BLaER1 treated with 17β-estradiol and CSF1 and Interleukin-3, amounts not matched to agents 10 nM and 100 nM (cell line): Measurements from ENCODE around the gene YAF2.
A peak's percentile ranks its signal among the peaks of the same experiment; 100 is the strongest.
"Not testable (repeated sequence)": the region's sequence is repeated elsewhere in the genome, so short reads cannot be mapped to it uniquely, and the experiment has no call there.

Experiments
- H3K27ac ChIP-seq, 11 experiments: shearing (Covaris generic); formaldehyde crosslinking; 2 replicates each; pipeline ENCODE4 v1.8.1; 2022
- H3K27me3 ChIP-seq, 11 experiments: shearing (Covaris generic); formaldehyde crosslinking; 2 replicates each; pipeline ENCODE4 v1.8.1; 2022
- H3K36me3 ChIP-seq, 11 experiments: shearing (Covaris generic); formaldehyde crosslinking; 2 replicates each; pipeline ENCODE4 v1.8.1; 2022
- H3K4me1 ChIP-seq, 10 experiments: shearing (Covaris generic); formaldehyde crosslinking; 2 replicates each; pipeline ENCODE4 v1.8.1; 2022
- H3K4me2 ChIP-seq, 11 experiments: shearing (Covaris generic); formaldehyde crosslinking; 2 replicates each; pipeline ENCODE4 v1.8.1; 2022
- H3K4me3 ChIP-seq, 10 experiments: shearing (Covaris generic); formaldehyde crosslinking; 2 replicates each; pipeline ENCODE4 v1.8.1; 2022
- H3K9ac ChIP-seq, 11 experiments: shearing (Covaris generic); formaldehyde crosslinking; 2 replicates each; pipeline ENCODE4 v1.8.1; 2022
- H3K9me3 ChIP-seq, 11 experiments: shearing (Covaris generic); formaldehyde crosslinking; replicated peaks in 1 of 11; 2 replicates each; pipeline ENCODE4 v1.8.1; 2022
- H4K20me1 ChIP-seq, 11 experiments: shearing (Covaris generic); formaldehyde crosslinking; 2 replicates each; pipeline ENCODE4 v1.8.1; 2022
- Cebpa-rat ChIP-seq, 11 experiments: shearing (Covaris generic); IDR thresholded peaks; 2 replicates each; pipeline ENCODE4 v1.8.1; 2022

Gene YAF2

DNA sequence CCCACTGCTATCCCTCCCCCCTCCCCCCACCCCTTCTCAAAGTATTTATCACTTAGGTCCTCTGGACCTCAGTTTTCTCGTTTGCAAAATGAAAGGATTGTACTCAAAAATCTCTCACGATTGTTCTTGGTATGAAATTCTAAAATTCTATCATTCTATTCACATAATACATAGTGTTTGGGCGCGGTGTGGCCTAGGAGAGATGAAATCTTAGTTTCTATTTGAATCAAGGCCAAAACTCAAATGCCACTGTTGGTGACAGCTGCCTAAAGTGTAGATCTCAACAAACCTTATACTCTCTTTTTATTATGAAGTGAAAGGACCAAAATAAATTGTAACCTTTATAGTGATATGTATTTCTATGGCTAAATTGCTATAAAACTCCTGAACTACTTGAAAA is 23.7 kb upstream of the YAF2 start:
- Histone ChIP-seq H3K9me3 (peaks cover 0 to 2% (median under 1%) of the 10 kb centered on the region in 11 experiments; a peak in 6 of 22 replicates), H3K36me3 (no peaks in the 10 kb centered on the region), H3K9ac (no peak overlapping the region), H3K4me3 (no peak overlapping the region), H3K27ac (no peak overlapping the region), H4K20me1 (no peaks in the 10 kb centered on the region), H3K27me3 (no peaks in the 10 kb centered on the region), H3K4me1 (no peaks in the 10 kb centered on the region), H3K4me2 (no peak overlapping the region)
- no peak for TF ChIP-seq Cebpa-rat (IDR thresholded peaks at IDR 0.05)

DNA sequence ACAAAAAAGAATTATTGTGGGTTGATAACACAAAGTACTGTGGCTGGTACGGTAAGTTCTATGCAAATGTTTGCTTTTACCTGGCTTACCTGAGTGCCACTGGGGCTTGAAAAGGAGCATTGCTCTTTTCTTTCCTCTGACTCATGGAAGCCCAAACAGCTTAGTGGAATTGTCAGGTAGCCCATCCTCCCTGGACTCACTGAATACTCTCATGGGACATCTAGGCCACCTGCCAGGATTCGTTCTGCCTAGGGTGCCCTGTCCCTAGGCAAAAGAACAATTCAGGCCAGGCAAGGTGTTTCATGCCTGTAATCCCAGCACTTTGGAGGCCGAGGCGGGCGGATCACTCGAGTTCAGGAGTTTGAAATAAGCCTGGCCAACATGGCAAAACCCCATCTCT is 22.5 kb upstream of the YAF2 start:
- Histone ChIP-seq H3K4me1 (no peaks in the 10 kb centered on the region), H3K4me3 (no peak overlapping the region), H3K9me3 (no peaks in the 10 kb centered on the region), H3K27me3 (no peaks in the 10 kb centered on the region), H4K20me1 (no peaks in the 10 kb centered on the region), H3K4me2 (no peak overlapping the region), H3K9ac (no peak overlapping the region), H3K27ac (no peak overlapping the region), H3K36me3 (no peaks in the 10 kb centered on the region)
- TF ChIP-seq Cebpa-rat (IDR thresholded peaks at IDR 0.05): no peak

DNA sequence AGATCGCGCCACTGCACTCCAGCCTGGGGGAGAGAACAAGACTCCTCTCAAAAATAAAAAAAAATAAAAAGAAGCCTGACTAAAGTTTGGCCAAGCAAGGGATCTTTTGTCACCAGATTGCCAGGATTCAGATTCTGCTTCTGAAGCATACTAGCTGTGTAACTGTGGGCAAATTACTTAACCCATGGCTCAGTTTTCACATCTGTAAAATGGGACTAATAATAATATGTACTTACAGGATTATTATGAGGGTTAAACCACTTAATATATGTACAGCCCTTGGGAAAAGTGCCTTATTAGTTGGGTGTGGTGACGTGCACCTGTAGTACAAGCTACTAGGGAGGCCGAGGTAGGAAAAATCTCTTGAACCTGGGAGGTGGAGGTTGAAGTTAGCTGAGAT is 21.7 kb upstream of the YAF2 start:
- no peaks in the 10 kb centered on the region for H4K20me1 ChIP-seq
- no peak overlapping the region for H3K4me3 ChIP-seq
- no peaks in the 10 kb centered on the region for H3K27me3 ChIP-seq
- no peak for TF ChIP-seq Cebpa-rat (IDR thresholded peaks at IDR 0.05)
- 0 out of 22 replicates have a peak, but pooled peaks cover 0 to 3% (median 0%) of the 10 kb centered on the region in 11 experiments for H3K9me3 ChIP-seq
- H3K4me2 ChIP-seq: no peak overlapping the region
- H3K36me3 ChIP-seq: no peaks in the 10 kb centered on the region
- H3K4me1 ChIP-seq: no peaks in the 10 kb centered on the region
- no peak overlapping the region for H3K27ac ChIP-seq
- H3K9ac ChIP-seq: no peak overlapping the region

DNA sequence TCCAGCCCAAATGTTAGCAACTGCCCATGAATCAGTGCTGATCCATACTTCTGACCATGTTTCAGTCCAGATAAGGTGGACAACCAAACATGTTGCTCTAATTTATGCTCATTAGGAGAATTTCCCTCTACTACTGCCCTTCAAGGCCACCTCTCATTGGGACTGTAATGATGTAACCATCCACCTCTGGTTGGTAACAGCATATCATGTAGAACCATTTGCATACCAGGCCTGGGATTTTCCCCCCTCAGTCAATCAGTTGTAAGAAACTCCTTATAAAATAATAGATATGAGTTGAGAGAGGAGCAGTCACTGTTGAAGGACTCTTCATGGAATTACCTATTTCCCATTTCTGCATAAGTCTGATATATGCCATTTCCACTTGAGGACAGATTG is 17.8 kb upstream of the YAF2 start:
- Histone ChIP-seq H3K9me3 (0 out of 22 replicates have a peak, but pooled peaks cover 0 to 7% (median 0%) of the 10 kb centered on the region in 11 experiments), H4K20me1 (no peaks in the 10 kb centered on the region), H3K27ac (no peak overlapping the region), H3K9ac (no peak overlapping the region), H3K4me1 (no peaks in the 10 kb centered on the region), H3K4me3 (no peak overlapping the region), H3K36me3 (no peaks in the 10 kb centered on the region), H3K4me2 (no peak overlapping the region), H3K27me3 (no peaks in the 10 kb centered on the region)
- no peak for TF ChIP-seq Cebpa-rat (IDR thresholded peaks at IDR 0.05)

DNA sequence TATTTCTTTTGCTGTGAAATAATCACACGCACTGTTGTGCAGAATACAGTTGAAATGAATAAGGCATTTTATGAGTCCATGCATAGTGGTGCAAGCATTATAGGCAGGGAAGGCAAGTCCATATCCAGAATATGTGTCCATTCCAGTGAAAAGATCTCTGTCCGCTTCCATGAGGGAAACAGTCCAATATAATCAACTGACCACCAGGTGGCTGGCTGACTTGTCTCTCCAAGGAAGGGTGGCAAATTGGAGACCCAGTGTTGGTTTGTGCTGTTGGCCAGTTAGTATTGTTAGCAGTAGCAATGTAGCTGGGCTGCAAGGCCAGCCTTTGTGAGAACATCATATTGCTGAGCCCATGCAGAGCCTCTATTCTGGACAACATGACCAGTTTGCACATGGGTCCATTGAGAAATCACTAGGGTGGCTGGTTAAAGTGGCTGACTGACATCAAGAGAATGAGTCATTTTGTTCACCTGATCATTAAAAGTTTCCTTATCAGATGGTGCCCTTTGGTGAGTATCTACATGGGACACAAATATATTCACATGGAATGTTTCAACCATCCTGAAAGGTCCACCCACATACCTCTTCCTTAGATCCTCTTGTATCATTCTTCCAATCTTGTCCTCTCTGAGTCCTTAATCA is 17.3 kb upstream of the YAF2 start:
- H3K9me3 ChIP-seq: 0 out of 22 replicates have a peak, but pooled peaks cover 0 to 7% (median 0%) of the 10 kb centered on the region in 11 experiments
- no peak overlapping the region for H3K4me2 ChIP-seq
- no peak overlapping the region for H3K4me3 ChIP-seq
- no peaks in the 10 kb centered on the region for H4K20me1 ChIP-seq
- no peak overlapping the region for H3K9ac ChIP-seq
- H3K27me3 ChIP-seq: no peaks in the 10 kb centered on the region
- H3K27ac ChIP-seq: no peak overlapping the region
- H3K36me3 ChIP-seq: no peaks in the 10 kb centered on the region
- H3K4me1 ChIP-seq: no peaks in the 10 kb centered on the region
- no peak for TF ChIP-seq Cebpa-rat (IDR thresholded peaks at IDR 0.05)

DNA sequence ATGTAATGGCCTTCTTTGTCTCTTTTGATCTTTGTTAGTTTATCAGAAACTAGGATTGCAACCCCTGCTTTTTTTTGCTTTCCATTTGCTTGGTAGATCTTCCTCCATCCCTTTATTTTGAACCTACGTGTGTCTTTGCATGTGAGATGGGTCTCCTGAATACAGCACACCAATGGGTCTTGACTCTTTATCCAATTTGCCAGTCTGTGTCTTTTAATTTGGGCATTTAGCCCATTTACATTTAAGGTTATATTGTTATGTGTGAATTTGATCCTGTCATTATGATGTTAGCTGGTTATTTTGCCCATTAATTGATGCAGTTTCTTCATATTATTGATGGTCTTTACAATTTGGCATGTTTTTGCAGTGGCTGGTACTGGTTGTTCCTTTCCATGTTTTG is 14.6 kb upstream of the YAF2 start:
- H3K4me3 ChIP-seq, H3K27ac ChIP-seq, H3K9me3 ChIP-seq, H3K36me3 ChIP-seq, H3K9ac ChIP-seq, H3K4me1 ChIP-seq, H3K4me2 ChIP-seq, H4K20me1 ChIP-seq, H3K27me3 ChIP-seq: not testable (repeated sequence)

DNA sequence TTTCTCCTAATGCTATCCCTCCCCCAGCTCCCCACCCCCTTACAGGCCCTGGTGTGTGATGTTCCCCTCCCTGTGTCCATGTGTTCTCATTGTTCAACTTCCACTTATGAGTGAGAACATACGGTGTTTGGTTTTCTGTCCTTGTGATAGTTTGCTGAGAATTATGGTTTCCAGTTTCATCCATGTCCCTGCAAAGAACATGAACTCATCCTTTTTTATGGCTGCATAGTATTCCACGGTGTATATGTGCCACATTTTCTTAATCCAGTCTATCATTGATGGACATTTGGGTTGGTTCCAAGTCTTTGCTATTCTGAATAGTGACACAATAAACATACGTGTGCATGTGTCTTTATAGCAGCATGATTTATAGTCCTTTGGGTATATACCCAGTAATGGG is 11.0 kb upstream of the YAF2 start:
- not testable (repeated sequence) for H3K36me3 ChIP-seq, H3K4me1 ChIP-seq, H3K4me3 ChIP-seq

DNA sequence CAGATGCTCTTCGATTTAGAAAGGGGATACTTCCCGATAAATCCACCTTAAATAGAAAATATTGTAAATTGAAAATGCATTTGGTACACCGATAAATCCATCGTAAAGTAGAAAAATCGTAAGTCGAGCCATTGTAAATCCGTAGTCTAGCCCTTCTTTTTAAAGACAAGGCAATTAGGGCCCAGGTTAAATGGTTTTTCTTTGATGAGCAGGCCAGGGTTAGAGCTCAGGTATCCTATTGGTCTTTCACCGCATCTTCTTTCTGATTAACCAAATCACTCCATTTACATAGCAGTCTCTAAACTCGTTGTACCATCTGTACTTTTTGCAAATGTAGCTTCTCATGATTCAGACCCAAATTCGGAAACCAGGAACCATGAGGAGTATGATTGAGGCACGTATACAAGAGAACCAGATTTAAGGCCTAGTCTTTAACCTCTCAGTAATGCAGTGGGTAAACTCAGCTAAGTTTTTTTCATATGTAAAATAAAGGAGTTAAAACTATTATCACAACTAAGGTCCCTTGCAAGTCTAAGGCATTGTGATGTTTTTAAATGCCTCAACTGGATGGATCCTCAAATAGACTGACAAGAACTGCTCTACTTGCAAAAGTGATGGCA is 2.2 kb upstream of the YAF2 start:
- Histone ChIP-seq H3K27ac (no peak overlapping the region), H4K20me1 (peaks cover 0 to 22% (median 16%) of the 10 kb centered on the region in 11 experiments; a peak in 17 of 22 replicates), H3K36me3 (peaks cover 0 to 8% (median 5%) of the 10 kb centered on the region in 11 experiments; a peak in 13 of 22 replicates), H3K9ac (no peak overlapping the region), H3K4me2 (no peak overlapping the region), H3K27me3 (no peaks in the 10 kb centered on the region), H3K4me1 (peaks cover 18 to 33% (median 25%) of the 10 kb centered on the region in 10 experiments), H3K4me3 (no peak overlapping the region), H3K9me3 (no peaks in the 10 kb centered on the region)
- no peak for TF ChIP-seq Cebpa-rat (IDR thresholded peaks at IDR 0.05)

More for the DNA sequence above, 11.0 kb upstream of the YAF2 start:
- H3K4me2 ChIP-seq, H3K9ac ChIP-seq, H3K27me3 ChIP-seq, H4K20me1 ChIP-seq, H3K9me3 ChIP-seq, H3K27ac ChIP-seq: not testable (repeated sequence)

DNA sequence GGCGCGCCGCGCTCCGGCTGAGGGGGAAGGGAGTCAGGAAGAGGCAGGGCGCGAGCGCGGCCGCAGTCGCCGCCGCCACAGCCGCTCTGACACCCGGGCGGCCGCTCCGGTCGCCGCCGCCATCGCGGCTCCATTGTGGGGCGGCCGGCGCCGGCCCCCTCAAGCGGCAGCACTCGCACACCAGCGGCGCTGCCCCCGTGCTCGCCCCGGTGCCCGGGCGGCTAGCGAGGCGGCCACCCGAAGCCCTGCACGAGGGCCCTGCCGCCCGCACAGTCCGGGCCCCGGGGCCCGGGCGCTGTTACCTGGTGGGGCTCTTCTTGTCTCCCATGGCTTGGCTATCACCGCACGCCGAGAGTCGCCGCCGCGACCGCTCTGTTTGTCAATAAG is 202 bp downstream of the YAF2 start:
- peaks cover under 1 to 42% (median 28%) of the 10 kb centered on the region in 11 experiments; a peak in 19 of 22 replicates for H4K20me1 ChIP-seq
- H3K27me3 ChIP-seq: no peaks in the 10 kb centered on the region
- H3K36me3 ChIP-seq: peaks cover 19 to 32% (median 27%) of the 10 kb centered on the region in 11 experiments
- peak overlapping the region in 6 of 11 experiments; percentile 19 to 49 (median 42); a peak in 6 of 22 replicates for H3K4me2 ChIP-seq
- no peaks in the 10 kb centered on the region for H3K9me3 ChIP-seq
- H3K4me3 ChIP-seq: peak overlapping the region; percentile 85 to 96 (median 92)
- peaks cover 21 to 33% (median 29%) of the 10 kb centered on the region in 10 experiments for H3K4me1 ChIP-seq
- peak overlapping the region; percentile 88 to 98 (median 97) for H3K27ac ChIP-seq
- peak overlapping the region; percentile 96 to 98 (median 97) for H3K9ac ChIP-seq
- no peak for TF ChIP-seq Cebpa-rat (IDR thresholded peaks at IDR 0.05)
